Mesendoderm (in vitro differentiated cells): ENCODE data around the gene CST7. TPM values are rescaled to one million over a fixed set of nuclear protein-coding genes. Genes with fewer than 3 reads are reported as not detected.

ENCODE experiments used
- DNase-seq: peaks from one replicate; pipeline ENCODE4 v3.0.0; 2013
- H2AK5ac ChIP-seq: 2 replicates; pipeline ENCODE4 v1.6.1; 2013; ENCODE audit warnings: low read length, inconsistent platforms
- H2BK120ac ChIP-seq: 2 replicates; pipeline ENCODE4 v1.6.1; 2013; ENCODE audit warnings: low read depth, mild to moderate bottlenecking, low read length, moderate library complexity, mixed read lengths
- H2BK15ac ChIP-seq: replicated peaks from 2 replicates; pipeline ENCODE4 v1.6.1; 2013; ENCODE audit warnings: low read depth, mild to moderate bottlenecking, moderate library complexity
- H2BK5ac ChIP-seq: 2 replicates; pipeline ENCODE4 v1.6.1; 2013; ENCODE audit warnings: low read length, inconsistent platforms
- H3K18ac ChIP-seq: 2 replicates; pipeline ENCODE4 v1.6.1; 2013; ENCODE audit warnings: mild to moderate bottlenecking, low read length, mixed read lengths
- H3K23ac ChIP-seq: one replicate; pipeline ENCODE4 v1.6.1; 2013; ENCODE audit warnings: low read length
- H3K27ac ChIP-seq: 2 replicates; pipeline ENCODE4 v1.5.1; 2013; ENCODE audit warnings: low read depth, mild to moderate bottlenecking, inconsistent platforms, low read length, moderate library complexity
- H3K27me3 ChIP-seq: 2 replicates; pipeline ENCODE4 v1.6.1; 2013; ENCODE audit warnings: low read length, control low read depth, mild to moderate bottlenecking, inconsistent platforms; ENCODE audit not compliant: insufficient read depth, poor library complexity
- H3K36me3 ChIP-seq: 2 replicates; pipeline ENCODE4 v1.6.1; 2013; ENCODE audit warnings: low read length, inconsistent platforms; ENCODE audit not compliant: control insufficient read depth, insufficient read depth
- H3K4ac ChIP-seq: one replicate; pipeline ENCODE4 v1.6.1; 2013; ENCODE audit warnings: low read depth, mild to moderate bottlenecking, low read length, moderate library complexity
- H3K4me1 ChIP-seq: 2 replicates; pipeline ENCODE4 v1.6.1; 2013; ENCODE audit warnings: low read depth, low read length, inconsistent platforms; ENCODE audit not compliant: control insufficient read depth
- H3K4me2 ChIP-seq: 2 replicates; pipeline ENCODE4 v1.6.1; 2013; ENCODE audit warnings: low read length
- H3K4me3 ChIP-seq: 2 replicates; pipeline ENCODE4 v1.5.1; 2013; ENCODE audit warnings: mild to moderate bottlenecking, low read length
- H3K56ac ChIP-seq: one replicate; pipeline ENCODE4 v1.6.1; 2013; ENCODE audit warnings: low read length
- H3K79me1 ChIP-seq: 2 replicates; pipeline ENCODE4 v1.6.1; 2013; ENCODE audit warnings: low read length, inconsistent platforms
- H3K79me2 ChIP-seq: 2 replicates; pipeline ENCODE4 v1.6.1; 2013; ENCODE audit warnings: mild to moderate bottlenecking, low read length; ENCODE audit not compliant: control insufficient read depth, insufficient read depth
- H3K9ac ChIP-seq: 2 replicates; pipeline ENCODE4 v1.6.1; 2013; ENCODE audit warnings: low read length, inconsistent platforms
- H4K5ac ChIP-seq: one replicate; pipeline ENCODE4 v1.6.1; 2013; ENCODE audit warnings: low read length
- H4K8ac ChIP-seq: one replicate; pipeline ENCODE4 v1.6.1; 2013; ENCODE audit warnings: low read depth, mild to moderate bottlenecking, control low read depth, low read length, moderate library complexity
- WGBS: extraction: QIAGEN DNeasy Blood & Tissue Kit; methylation state at CpG from one replicate; pipeline ENCODE4 v1.1.7; 2013; ENCODE audit warnings: low lambda C conversion rate, missing lambda C conversion rate; ENCODE audit not compliant: insufficient coverage; ENCODE audit errors: extremely low coverage; 5-methylcytosine and 5-hydroxymethylcytosine counted together
- small RNA-seq: library from polyadenylated mRNA; stranded (forward); fragments of <200 nt; extraction: miRNeasy Mini kit (QIAGEN cat#:217004); gene quantifications from one replicate; pipeline ENCODE3, GENCODE V24; 2013; ENCODE audit not compliant: insufficient read depth

The CST7 gene

GRCh38 chr20:25008388-25009217 is 59.5 kb downstream of the CST7 start:
- Histone ChIP-seq H3K79me1 (no peaks in the 10 kb centered on the region), H3K56ac (no peak overlapping the region), H4K8ac (no peak overlapping the region), H4K5ac (no peak overlapping the region), H2AK5ac (no peak overlapping the region), H3K23ac (no peak overlapping the region), H2BK5ac (no peak overlapping the region), H3K4me1 (no peaks in the 10 kb centered on the region), H2BK15ac (no peak overlapping the region), H3K36me3 (no peaks in the 10 kb centered on the region), H2BK120ac (no peak overlapping the region), H3K4me3 (no peak overlapping the region), H3K4ac (no peak overlapping the region), H3K18ac (no peak overlapping the region), H3K79me2 (no peaks in the 10 kb centered on the region), H3K9ac (no peak overlapping the region), H3K27ac (no peak overlapping the region), H3K27me3 (no peaks in the 10 kb centered on the region), H3K4me2 (no peak overlapping the region)
- DNase-seq, result no peak
- WGBS, result no CpG with 5 or more reads among the region's 11 CpGs

Small RNA genes within 50 kb of the gene (small RNA-seq; reads per million reads assigned to genes)
- not detected for gene RNU6-1257P
